Trophoblast cell (in vitro differentiated cells and primary cell): Measurements from ENCODE around the gene PAK4.
"Not testable (repeated sequence)": the region's sequence is repeated elsewhere in the genome, so short reads cannot be mapped to it uniquely, and the experiment has no call there.

ENCODE experiments used
- DNase-seq, 2 donors: peaks; one replicate each; pipeline ENCODE4 v3.0.0-alpha.2; 2016
- H2AFZ ChIP-seq: 2 replicates; pipeline ENCODE4 v1.6.1; 2013; ENCODE audit warnings: low read length, moderate library complexity, mild to moderate bottlenecking; ENCODE audit not compliant: insufficient read depth, poor library complexity
- H2AK5ac ChIP-seq: 2 replicates; pipeline ENCODE4 v1.6.1; 2013; ENCODE audit warnings: mild to moderate bottlenecking, low read length
- H2BK120ac ChIP-seq: 2 replicates; pipeline ENCODE4 v1.6.1; 2013; ENCODE audit warnings: low read length, mild to moderate bottlenecking, moderate library complexity; ENCODE audit not compliant: insufficient read depth, poor library complexity
- H2BK12ac ChIP-seq: 2 replicates; pipeline ENCODE4 v1.6.1; 2013; ENCODE audit warnings: mild to moderate bottlenecking, low read length, moderate library complexity
- H2BK5ac ChIP-seq: 2 replicates; pipeline ENCODE4 v1.6.1; 2013; ENCODE audit warnings: low read length, low read depth, moderate library complexity, mild to moderate bottlenecking; ENCODE audit not compliant: poor library complexity
- H3K14ac ChIP-seq: 2 replicates; pipeline ENCODE4 v1.6.1; 2013; ENCODE audit warnings: mild to moderate bottlenecking, low read length
- H3K18ac ChIP-seq: 2 replicates; pipeline ENCODE4 v1.6.1; 2013; ENCODE audit warnings: mild to moderate bottlenecking, low read length
- H3K23ac ChIP-seq: 2 replicates; pipeline ENCODE4 v1.6.1; 2013; ENCODE audit warnings: low read length
- H3K27ac ChIP-seq: 2 replicates; pipeline ENCODE4 v1.5.1; 2013; ENCODE audit warnings: low read depth, mild to moderate bottlenecking, inconsistent platforms, low read length, moderate library complexity
- H3K27me3 ChIP-seq: 2 replicates; pipeline ENCODE4 v1.6.1; 2013; ENCODE audit warnings: inconsistent platforms, mild to moderate bottlenecking, low read length, moderate library complexity; ENCODE audit not compliant: insufficient read depth
- H3K36me3 ChIP-seq, 2 experiments: 1 replicate in 1 of 2; 2 replicates in 1 of 2; pipeline ENCODE4 v1.6.1; 2013; ENCODE audit warnings: low read length in 2 of 2, mild to moderate bottlenecking in 2 of 2, moderate library complexity in 1 of 2; ENCODE audit not compliant: insufficient read depth in 2 of 2, control insufficient read depth in 1 of 2
- H3K4ac ChIP-seq: 2 replicates; pipeline ENCODE4 v1.6.1; 2013; ENCODE audit warnings: low read depth, mild to moderate bottlenecking, low read length, moderate library complexity
- H3K4me1 ChIP-seq, 2 experiments: 1 replicate in 1 of 2; 2 replicates in 1 of 2; pipeline ENCODE4 v1.6.1; 2013; ENCODE audit warnings: low read length in 2 of 2, mild to moderate bottlenecking in 2 of 2, moderate library complexity in 1 of 2; ENCODE audit not compliant: insufficient read depth in 2 of 2, control insufficient read depth in 1 of 2
- H3K4me2 ChIP-seq: 2 replicates; pipeline ENCODE4 v1.6.1; 2013; ENCODE audit warnings: inconsistent platforms, mild to moderate bottlenecking, low read length, moderate library complexity
- H3K4me3 ChIP-seq: 2 replicates; pipeline ENCODE4 v1.5.1; 2013; ENCODE audit warnings: mild to moderate bottlenecking, low read depth, low read length, inconsistent platforms
- H3K79me1 ChIP-seq: one replicate; pipeline ENCODE4 v1.6.1; 2013; ENCODE audit warnings: low read length
- H3K79me2 ChIP-seq: 2 replicates; pipeline ENCODE4 v1.6.1; 2013; ENCODE audit warnings: low read length, mild to moderate bottlenecking; ENCODE audit not compliant: control insufficient read depth, insufficient read depth, poor library complexity
- H3K9ac ChIP-seq: 2 replicates; pipeline ENCODE4 v1.6.1; 2013; ENCODE audit warnings: mild to moderate bottlenecking, low read length
- H3K9me3 ChIP-seq: 2 replicates; pipeline ENCODE4 v1.6.1; 2013; ENCODE audit warnings: low read depth, mild to moderate bottlenecking, control low read depth, inconsistent platforms, low read length; ENCODE audit not compliant: insufficient read depth
- H4K12ac ChIP-seq: 2 replicates; pipeline ENCODE4 v1.6.1; 2013; ENCODE audit warnings: low read depth, mild to moderate bottlenecking, low read length, moderate library complexity
- H4K8ac ChIP-seq: 2 replicates; pipeline ENCODE4 v1.6.1; 2013; ENCODE audit warnings: low read depth, mild to moderate bottlenecking, low read length, moderate library complexity
- H4K91ac ChIP-seq: one replicate; pipeline ENCODE4 v1.6.1; 2013; ENCODE audit warnings: low read depth, mild to moderate bottlenecking, low read length, moderate library complexity
- WGBS: extraction: QIAGEN DNeasy Blood & Tissue Kit; methylation state at CpG from one replicate; pipeline ENCODE4 v1.1.7; 2013; ENCODE audit warnings: missing lambda C conversion rate; ENCODE audit not compliant: insufficient read length, insufficient coverage; ENCODE audit errors: extremely low coverage; 5-methylcytosine and 5-hydroxymethylcytosine counted together

PAK4 gene

GRCh38 chr19:39140594-39140993, 15.0 kb downstream of the PAK4 start:
- peaks cover 0 to 3% of the 10 kb centered on the region in 2 experiments for H3K36me3 ChIP-seq
- no peak for DNase-seq
- peak overlapping the region; percentile 56 for H4K8ac ChIP-seq
- H2AK5ac ChIP-seq, result peak overlapping the region; percentile 83
- H3K14ac ChIP-seq, result peak overlapping the region; percentile 45
- no peaks in the 10 kb centered on the region for H3K9me3 ChIP-seq
- H3K79me2 ChIP-seq, result peaks cover 36% of the 10 kb centered on the region
- H2BK12ac ChIP-seq, result peak overlapping the region; percentile 66
- peak overlapping the region; percentile 39 for H3K4ac ChIP-seq
- H2AFZ ChIP-seq, result no peak overlapping the region
- no peaks in the 10 kb centered on the region for H3K27me3 ChIP-seq
- peak overlapping the region; percentile 94 for H3K27ac ChIP-seq
- H3K4me3 ChIP-seq, result peak overlapping the region; percentile 20
- no peak overlapping the region for H4K12ac ChIP-seq
- H3K23ac ChIP-seq, result no peak overlapping the region
- WGBS, result no CpG with 5 or more reads among the region's 5 CpGs
- peak overlapping the region; percentile 61 for H2BK120ac ChIP-seq
- H3K9ac ChIP-seq, result no peak overlapping the region
- H3K18ac ChIP-seq, result peak overlapping the region; percentile 69
- H2BK5ac ChIP-seq, result peak overlapping the region; percentile 91
- peak overlapping the region; percentile 82 for H4K91ac ChIP-seq
- peaks cover 50% of the 10 kb centered on the region for H3K79me1 ChIP-seq
- H3K4me1 ChIP-seq, result peaks cover 50 to 68% of the 10 kb centered on the region in 2 experiments
- no peak overlapping the region for H3K4me2 ChIP-seq

- H3K36me3 ChIP-seq, result peaks cover 0 to 3% of the 10 kb centered on the region in 2 experiments
- no peak overlapping the region for H2AK5ac ChIP-seq
- no peak overlapping the region for H2BK5ac ChIP-seq
- no peak overlapping the region for H3K4me2 ChIP-seq
- peaks cover 41% of the 10 kb centered on the region for H3K79me1 ChIP-seq
- H3K4me1 ChIP-seq, result peaks cover 38 to 54% of the 10 kb centered on the region in 2 experiments
- H3K23ac ChIP-seq, result no peak overlapping the region
- H3K18ac ChIP-seq, result peak overlapping the region; percentile 26
- no peak overlapping the region for H3K9ac ChIP-seq
- no peak for DNase-seq
- no peak overlapping the region for H3K4me3 ChIP-seq
- no peak overlapping the region for H2BK120ac ChIP-seq
- H2AFZ ChIP-seq, result no peak overlapping the region
- no peak overlapping the region for H2BK12ac ChIP-seq
- H4K91ac ChIP-seq, result no peak overlapping the region
- no peak overlapping the region for H4K12ac ChIP-seq
- H3K79me2 ChIP-seq, result peaks cover 34% of the 10 kb centered on the region
- no peaks in the 10 kb centered on the region for H3K27me3 ChIP-seq
- WGBS, result no CpG with 5 or more reads among the region's 11 CpGs
- H3K4ac ChIP-seq, result peak overlapping the region; percentile 42
- no peaks in the 10 kb centered on the region for H3K9me3 ChIP-seq
- H3K27ac ChIP-seq, result no peak overlapping the region
- no peak overlapping the region for H3K14ac ChIP-seq
- H4K8ac ChIP-seq, result no peak overlapping the region
These were observed 16.3 kb downstream of the PAK4 start for GRCh38 chr19:39141929-39142328.

- H3K36me3 ChIP-seq, result peaks cover 0 to 3% of the 10 kb centered on the region in 2 experiments
- no peak overlapping the region for H3K18ac ChIP-seq
- H3K4ac ChIP-seq, result peak overlapping the region; percentile 64
- peak overlapping the region; percentile 10 for H3K14ac ChIP-seq
- H2BK12ac ChIP-seq, result no peak overlapping the region
- no peak overlapping the region for H2AFZ ChIP-seq
- no peak overlapping the region for H4K8ac ChIP-seq
- H4K12ac ChIP-seq, result no peak overlapping the region
- peaks cover 30% of the 10 kb centered on the region for H3K79me2 ChIP-seq
- H3K9ac ChIP-seq, result no peak overlapping the region
- peaks cover 36% of the 10 kb centered on the region for H3K79me1 ChIP-seq
- H2AK5ac ChIP-seq, result peak overlapping the region; percentile 45
- no peak overlapping the region for H4K91ac ChIP-seq
- peak overlapping the region; percentile 6 for H2BK120ac ChIP-seq
- no peaks in the 10 kb centered on the region for H3K9me3 ChIP-seq
- no CpG with 5 or more reads among the region's 5 CpGs for WGBS
- H3K27me3 ChIP-seq, result no peaks in the 10 kb centered on the region
- no peak overlapping the region for H3K4me2 ChIP-seq
- H3K4me3 ChIP-seq, result no peak overlapping the region
- H2BK5ac ChIP-seq, result no peak overlapping the region
- DNase-seq, result no peak
- peaks cover 34 to 48% of the 10 kb centered on the region in 2 experiments for H3K4me1 ChIP-seq
- H3K27ac ChIP-seq, result no peak overlapping the region
- H3K23ac ChIP-seq, result no peak overlapping the region
These were observed 17.0 kb downstream of the PAK4 start for GRCh38 chr19:39142630-39143029.

GRCh38 chr19:39143757-39144289, 18.2 kb downstream of the PAK4 start:
- DNase-seq, result peak in 1 of 2 donors; percentile 70
- H3K18ac ChIP-seq, H3K4ac ChIP-seq, H3K9ac ChIP-seq, H4K12ac ChIP-seq, H2AK5ac ChIP-seq, H4K8ac ChIP-seq, H3K27me3 ChIP-seq, H3K23ac ChIP-seq, H2BK12ac ChIP-seq, H3K4me3 ChIP-seq, H2BK5ac ChIP-seq, H2AFZ ChIP-seq, H3K36me3 ChIP-seq, H2BK120ac ChIP-seq, H3K9me3 ChIP-seq: not testable (repeated sequence)
- peak overlapping the region; percentile 2 for H3K14ac ChIP-seq
- H3K4me1 ChIP-seq, result peaks cover 28 to 42% of the 10 kb centered on the region in 2 experiments
- no CpG with 5 or more reads among the region's 5 CpGs for WGBS
- peaks cover 24% of the 10 kb centered on the region for H3K79me2 ChIP-seq
- peaks cover 31% of the 10 kb centered on the region for H3K79me1 ChIP-seq
- H3K27ac ChIP-seq, result peak overlapping the region; percentile 65
- H3K4me2 ChIP-seq, result peak overlapping the region; percentile 45
- peak overlapping the region; percentile 67 for H4K91ac ChIP-seq
